ENCODE data around the gene LRRC4.

Gene LRRC4

DNA sequence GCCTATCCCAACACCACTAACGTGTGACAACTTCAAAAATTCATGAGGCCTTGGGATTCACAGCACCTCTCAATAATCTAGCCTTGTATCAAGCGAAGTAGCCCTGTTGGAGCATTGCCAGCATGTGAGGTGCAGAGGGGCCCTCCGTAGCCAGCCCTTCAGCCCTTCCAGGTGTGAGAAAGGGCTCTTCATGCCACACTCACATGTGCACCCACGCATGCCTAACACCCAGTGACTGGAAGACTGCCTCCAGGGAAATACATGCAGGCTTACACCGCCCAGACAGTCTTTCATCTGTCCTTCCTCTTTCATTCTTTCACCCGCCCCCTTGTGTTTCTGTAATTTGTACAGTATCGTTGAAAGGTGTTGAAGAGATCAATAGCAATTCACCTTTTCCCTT is 26.1 kb downstream of the LRRC4 start:
- no peak for DNase-seq

DNA sequence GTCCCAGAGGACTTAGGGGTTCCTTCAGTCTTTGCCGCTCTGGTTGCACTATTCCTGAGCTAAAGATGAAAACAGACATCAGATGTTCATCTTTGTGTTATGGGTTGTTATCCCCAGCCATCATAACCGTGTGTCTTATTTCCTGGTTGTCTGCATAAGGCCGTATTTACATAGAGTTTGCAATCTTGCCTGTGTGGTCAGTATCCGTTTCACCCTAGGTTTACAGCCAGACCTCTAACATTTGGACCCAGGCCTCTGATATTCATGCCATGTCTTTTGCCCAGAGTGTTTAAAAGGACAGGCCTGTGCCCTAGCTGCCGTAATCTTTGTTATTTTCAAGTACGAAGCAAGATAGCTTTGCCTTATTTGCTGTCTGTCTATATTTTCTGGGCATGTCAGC is 26.6 kb downstream of the LRRC4 start:
- DNase-seq = no peak

DNA sequence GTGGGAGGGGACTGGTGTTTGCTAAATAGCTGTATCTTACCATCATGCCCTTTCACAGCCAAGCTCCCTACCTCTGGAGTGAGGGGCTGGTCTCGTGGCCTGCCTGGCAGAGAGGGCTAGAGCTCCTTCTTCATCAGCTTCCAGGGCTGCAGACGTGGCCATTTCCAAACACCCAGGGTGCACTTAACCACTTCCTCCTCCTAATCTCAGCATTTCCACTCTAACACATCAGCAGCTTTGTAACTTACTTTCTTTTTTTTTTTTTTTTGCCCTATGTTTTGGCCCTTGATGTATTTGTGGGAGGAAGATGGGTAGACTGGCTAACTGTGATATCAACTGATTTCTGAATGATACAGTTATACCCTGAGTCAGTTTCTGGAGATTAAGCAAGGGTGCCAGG is 27.4 kb downstream of the LRRC4 start:
- DNase-seq = no peak

DNA sequence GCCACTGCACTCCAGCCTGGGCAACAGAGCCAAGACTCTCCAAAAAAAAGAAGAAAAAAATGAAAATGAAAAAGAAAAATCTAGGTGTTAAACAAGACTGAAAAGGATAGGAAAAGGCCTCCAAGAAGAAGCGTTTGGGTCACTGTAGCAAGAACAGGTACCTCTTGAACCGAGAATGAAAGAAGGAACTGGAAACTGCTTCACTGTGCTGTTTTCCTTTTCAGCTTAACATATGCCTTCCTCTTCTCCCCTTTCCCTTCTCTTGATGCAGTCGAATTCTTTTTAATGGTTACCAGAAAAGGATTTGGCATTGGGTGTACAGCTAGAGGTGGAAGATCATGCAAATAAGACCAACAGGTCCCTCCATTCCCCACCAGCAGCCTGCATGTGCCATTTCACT is 28.1 kb downstream of the LRRC4 start:
- DNase-seq = no peak

DNA sequence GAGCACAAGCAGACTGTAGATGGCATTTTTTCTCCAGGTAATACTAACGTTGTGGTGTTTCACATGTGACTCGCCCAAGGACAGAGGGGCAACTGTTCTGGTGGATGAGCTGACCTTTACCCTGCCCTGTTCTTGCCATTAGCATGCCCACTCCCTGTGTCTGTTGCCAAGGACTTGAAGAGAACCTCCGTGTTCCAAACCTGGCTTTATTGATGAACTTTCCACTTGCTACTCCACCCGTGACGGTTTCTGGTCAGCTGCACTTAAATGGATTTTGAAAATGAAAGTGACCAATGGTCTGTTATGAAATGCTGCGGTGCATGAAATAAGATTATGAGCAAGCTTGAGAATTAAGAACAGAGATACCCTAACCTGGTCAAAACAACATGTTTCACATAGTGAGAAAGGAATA is 30.4 kb downstream of the LRRC4 start:
- no peak for DNase-seq

DNA sequence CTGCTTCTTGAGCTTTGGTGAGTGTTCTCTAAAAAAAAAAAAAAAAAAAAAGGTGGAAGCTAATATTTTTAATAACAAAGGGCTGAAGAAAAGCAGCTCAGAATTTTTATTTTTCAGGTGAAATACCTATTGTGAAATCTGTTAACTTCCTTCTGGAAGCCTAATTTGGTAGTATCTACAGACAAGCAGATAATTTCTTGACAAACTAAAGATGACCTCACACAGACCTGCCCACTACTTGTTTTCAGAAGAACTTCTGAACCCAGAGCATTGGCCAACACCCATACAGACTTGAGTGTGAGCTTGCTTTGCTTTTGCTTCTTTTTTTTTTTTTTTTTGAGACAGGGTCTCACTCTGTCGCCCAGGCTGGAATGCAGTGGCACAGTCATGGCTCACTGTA is 31.2 kb downstream of the LRRC4 start:
- no peak for DNase-seq

DNA sequence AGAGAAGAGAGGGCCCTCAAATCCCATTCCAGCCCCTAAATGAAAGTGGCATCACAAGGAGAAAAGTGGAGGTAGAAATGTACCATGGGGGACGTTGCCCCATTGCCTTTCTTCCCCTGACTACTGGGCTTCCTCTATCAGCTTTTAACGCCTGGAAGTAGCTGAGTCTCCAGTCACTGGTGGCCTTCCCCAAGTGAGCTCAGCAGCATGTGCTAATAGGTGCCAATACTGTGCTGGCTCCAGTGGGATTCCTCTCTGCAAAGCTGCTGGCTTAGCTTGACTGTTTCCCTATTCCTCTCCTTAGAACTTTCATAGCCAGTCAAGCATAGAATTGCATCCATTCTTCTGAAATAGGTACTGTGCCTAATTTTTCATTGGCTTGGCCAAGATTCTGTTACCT is 32.6 kb downstream of the LRRC4 start:
- DNase-seq = no peak

DNA sequence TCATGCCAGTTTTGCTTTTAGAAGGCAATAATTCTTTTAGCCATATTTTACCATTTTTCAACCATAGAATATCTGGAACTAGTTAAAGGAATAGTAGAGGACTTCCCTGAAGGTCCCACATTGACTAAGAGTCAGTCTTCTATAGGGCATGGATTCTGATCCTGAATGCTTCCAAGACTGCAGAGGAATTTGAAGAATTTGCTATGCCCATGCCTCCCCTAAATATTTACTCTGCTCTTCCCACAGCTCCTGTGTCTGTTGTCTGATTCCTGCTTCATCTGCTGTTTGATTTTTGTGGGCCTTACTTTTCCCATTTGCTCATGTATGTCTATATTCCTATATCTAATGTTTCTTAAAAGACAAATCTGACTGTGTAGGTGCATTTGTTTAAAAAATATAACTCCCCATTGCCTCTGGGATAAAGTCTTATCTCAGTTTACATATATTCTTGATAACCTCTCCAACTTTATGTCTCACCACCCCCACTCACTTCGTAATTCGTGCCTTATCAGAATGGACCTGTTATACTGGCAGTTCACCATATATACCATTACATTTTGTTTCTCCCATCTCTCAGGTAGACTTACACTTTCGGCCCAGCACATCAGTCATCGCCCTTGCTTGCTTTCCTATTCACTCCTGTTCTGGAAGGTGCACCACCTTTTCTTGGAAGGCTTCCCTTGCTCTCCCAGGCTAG is 33.9 kb downstream of the LRRC4 start:
- no peak for DNase-seq

DNA sequence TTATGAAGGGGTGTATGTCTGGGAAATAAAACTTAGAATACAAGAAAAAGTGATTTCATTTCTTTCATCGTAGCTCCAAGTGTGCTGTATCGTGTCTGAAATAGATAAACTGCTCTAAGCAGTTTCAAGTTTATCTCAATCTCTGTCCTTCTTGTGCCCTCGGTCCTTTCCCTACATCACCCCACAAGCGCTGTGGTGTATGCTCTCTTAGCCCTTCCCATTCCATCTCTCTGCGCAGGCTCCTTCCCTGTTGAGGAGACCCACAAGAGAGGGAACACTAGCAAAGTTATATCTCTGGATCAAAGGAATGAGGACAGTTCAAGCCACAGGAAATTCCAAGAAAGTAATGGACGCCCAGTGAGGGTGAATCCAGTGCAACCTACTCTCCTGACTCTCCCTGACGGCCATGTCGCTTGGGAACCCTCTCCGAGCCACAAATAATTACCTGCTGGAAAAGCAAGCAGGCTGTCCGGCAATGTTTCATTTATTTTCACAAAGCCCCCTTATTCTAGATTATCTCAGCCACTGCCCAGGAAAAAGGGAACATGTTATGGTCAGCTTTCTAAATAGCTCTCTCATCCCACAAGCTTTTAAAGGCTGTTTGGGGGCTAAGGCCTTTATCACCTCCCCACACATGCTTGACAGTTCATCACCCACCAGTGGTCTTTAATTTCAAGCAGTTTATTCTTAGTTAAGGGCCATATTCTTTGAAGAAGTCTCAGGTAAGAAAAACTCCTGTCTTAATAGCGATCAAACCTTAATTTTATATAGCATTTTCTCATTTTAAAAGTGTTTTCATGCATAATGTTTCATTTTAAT is 34.8 kb downstream of the LRRC4 start:
- no peak for DNase-seq

DNA sequence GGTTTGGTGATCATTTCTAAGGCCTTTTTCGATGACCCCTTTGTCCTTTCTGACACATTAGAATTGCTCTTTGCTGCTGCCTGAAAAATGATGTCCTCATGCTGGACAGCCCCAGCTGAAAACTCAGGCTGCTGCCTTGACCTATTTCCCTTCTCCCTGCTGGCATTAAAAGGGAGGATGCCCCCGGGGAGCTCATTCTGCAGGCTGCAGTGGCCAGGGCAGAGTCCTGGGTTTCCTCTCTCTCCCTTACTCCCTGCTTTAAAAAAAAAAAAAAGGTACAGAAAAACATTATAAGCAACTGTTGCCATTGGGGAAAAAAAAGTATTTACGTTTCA is 35.4 kb downstream of the LRRC4 start:
- DNase-seq = no peak

DNA sequence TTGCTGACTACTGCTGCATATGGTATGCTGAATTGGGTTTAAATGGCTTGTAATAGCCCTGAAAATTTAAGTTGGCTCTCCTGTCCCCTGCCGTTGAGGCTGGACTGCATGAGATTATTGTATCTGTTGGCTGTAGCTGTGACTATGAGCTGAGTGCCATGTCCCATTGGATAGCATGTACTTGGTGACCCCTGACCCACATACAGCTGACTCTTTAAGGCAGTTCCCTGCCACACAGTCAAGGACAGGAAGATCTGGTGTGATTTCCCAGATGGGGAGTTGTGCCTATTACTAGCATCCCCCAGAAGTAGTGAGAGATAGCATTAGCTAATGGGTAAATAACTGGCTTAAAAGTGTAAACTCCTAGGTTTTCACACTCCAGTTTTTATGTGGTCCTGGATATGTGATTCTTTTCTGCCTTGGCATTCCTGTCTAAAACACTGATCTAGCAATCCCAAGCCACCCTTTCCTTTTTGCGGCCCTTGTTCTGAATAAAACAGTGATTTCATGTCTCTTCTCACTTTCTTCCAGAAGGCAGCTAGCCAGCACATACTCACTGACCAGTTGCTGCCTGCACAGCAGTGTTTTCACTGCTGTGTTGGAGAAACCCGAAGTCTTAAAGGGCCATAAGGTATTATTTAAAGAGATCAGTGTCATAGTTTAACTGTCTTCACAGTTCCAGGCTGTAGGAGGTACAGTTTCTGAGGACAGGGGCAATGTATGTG is 35.9 kb downstream of the LRRC4 start:
- DNase-seq = no peak

DNA sequence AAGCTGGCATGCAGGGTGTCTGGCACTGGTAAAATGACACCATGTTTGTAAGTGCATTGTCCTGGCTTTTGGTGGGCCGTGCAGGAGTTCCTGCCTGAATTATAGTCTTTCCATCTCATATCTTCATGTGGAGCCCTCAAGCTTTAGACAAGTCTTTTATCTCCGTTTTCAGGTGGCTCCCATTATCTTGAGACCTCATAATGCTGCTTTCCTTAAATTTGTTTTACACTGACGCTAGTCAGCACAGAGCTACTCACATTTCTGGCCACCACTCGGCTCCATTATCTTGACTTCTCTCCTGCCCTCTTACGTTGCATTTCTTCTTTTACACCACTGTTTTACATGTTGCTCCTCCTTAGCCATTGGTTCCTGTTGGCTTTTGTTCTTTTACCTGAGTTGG is 37.2 kb downstream of the LRRC4 start:
- no peak for DNase-seq

DNA sequence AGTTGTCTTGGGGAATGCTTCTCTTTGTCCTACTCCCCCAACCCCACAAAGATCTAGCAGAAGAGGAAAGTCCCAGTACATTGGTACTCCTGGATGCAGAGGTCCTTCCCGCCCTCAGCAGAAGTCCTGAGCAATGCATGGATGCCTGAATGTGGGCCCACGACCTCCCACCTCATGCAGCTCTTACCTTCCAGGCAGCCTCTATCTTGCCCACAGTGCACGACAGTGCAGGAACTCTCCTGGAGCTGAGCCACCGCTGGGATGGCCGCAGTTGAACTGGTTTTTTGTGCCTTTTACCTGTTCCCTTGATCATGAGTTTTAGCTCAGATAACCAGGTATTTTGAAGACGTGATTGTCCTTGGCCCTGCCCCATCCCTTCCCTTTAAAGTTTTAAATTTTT is 37.9 kb downstream of the LRRC4 start:
- DNase-seq = no peak

DNA sequence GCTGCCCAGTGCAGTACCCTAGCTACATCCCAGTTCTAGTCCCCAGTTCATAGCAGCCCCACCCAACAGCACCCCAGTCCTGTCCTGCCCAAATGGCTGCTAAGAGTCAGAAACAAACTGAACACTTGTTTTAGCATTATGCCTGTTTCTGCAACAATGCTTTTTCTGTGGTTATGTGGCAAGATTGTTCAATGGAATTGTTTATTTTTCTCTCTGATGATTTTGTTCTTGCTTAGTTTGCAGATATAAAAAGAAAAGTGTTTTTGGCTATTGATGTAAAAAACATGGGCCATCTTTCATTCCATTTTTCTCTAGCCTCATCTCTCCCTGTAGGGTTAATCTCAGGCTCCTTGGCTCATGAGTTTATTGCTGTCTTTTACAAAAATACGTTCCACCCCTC is 42.5 kb downstream of the LRRC4 start:
- DNase-seq = no peak

DNA sequence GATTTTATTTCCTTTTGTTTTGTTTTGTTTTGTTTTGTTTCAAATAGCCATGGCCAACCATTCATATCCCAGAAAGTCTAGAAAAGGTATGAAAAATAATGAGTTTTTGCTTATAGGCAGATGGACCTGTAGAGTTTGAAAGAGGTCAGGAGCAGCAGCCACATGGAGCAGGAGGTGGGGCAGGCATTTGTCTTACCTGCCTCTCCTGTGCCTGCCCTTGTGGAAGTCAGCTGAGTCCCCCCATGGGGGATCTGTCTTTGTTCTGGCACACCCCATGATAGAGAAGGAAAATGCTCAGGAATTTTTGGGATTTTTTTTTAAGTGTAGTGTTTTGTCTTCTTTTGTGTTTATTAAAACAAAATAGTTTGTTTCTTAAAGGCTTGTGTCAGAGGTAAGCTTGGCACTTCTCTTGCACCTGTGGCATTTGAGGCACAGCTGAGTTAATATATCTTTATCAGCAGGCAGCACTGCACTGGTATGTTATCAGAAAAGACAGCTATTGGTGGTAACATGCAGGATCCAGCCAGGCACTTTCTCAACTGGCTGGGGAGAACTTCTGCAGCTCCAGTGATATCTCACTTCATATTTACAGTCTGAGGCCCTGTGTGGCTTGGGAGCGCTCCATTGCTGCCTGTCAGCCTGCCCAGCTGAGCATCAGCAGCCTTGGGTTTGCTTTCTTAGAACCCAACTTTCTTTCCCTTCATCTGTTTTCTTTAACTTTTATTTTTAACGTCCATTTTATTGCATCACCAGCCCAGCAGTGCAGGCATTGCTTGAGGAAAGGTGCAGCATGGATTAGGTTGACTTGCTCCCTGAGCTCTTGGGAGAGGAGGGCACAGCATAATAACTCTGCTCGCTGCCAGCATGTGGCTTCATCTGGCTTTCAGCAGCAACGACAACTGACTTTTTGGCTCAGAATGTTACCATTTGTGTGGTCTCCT is 44.4 kb downstream of the LRRC4 start:
- DNase-seq = no peak

DNA sequence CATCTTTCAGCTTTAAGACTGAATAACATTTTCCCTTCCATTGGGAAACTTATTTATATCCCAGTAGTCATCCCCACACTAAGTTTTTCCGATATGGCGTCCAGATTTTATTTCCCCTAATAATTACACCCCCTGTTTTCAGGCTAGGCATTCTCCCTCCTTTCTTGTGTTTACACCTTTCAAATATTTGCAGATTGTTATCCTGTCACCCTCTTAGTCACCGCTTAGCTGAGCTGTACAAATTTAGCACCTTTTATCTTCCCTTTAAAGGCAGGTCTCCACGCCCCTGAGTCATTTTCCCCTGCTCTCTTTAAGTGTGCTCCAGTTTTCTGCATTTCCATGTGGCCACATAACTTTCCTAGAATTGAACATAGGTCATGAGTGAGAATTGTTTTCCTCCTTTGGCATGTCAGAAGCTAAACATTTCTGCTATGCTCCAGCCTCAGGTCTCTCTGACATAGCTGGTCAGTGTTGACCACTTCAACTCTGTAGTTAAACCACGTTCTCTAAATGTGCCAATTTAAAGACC is 47.4 kb downstream of the LRRC4 start:
- DNase-seq = no peak

DNA sequence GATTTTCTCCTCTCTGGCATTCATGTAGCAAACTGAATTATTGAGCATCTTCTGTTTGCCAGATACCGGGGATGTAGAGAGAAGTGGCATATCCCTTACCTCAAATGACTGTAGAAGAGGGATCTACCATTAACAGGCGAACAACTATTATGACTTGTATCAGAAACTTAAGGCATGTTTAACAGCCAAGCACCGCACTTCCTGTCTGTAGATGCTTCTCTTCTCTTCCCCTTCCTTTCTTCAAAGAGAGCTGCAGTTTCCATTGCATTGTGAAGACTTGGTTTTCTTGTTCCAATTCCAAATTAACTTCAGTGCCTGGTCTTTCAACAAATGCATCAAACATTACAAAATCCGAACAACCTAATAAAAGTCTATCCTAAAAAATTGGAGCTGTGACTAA is 49.3 kb downstream of the LRRC4 start:
- no peak for DNase-seq

DNA sequence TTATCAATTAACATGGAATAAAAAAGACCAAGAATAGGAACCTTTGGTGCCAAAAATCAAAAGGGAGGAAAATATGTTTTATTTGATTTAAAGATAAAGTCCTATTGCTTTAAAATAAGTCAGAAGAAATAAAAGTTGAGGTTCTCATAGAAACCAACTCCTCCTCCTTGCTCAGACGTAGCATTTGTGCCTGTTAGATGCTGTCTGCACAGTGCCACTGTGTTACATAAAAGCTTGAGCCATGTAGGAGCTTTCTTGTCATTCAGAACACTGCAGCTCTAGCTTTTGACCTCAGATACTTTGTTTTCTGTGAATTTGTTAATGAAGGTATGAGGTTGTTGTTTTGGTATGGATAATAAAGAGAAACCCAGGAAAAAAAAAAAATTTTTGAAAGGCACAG is 50.3 kb downstream of the LRRC4 start:
- no peak for DNase-seq

DNA sequence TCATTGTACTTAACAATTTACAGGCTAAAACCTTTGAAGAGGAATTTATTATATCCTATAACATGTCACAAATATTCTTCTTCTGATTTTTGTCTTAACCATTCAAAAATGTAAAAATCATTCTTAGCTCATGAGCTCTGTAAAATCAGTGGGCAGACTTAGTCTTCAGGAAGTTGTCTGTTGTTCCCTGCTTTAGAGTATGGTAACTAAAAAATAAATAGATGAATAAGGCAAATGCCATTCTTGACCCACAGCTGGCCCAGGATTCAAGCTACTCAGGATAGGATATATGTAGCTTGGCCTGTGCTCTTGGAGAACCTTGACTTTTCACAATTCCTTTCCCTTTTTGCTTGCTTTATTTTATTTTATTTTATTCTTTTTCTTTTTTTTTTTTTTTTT is 51.5 kb downstream of the LRRC4 start:
- no peak for DNase-seq

DNA sequence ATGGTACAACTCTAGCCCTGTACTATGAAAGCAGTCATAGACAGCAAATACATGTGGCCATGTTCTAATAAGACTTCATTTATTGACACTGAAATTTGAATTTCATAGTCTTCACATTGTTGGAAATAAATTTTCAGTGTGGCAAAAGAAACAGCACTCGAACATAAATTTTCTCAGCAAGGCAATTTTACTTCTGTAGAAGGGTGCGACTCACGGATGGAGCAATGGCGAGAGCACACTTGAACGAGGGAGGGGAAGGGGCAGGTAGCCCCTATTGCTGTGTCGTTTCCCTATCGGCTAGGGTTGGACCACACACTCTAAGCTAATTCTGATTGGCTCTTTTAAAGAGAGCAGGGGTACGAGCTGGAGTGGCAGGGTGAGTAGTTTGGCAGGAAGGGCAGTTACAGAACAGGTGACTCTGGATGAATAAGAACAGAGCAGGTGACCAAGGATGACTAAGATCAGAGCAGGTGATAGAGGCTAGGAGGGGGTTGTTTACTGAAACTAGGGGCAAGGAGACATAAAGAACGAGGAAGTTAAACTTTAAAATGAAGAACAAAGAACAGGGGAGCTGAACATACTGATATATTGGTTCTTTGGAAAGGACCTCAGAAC is 52.0 kb downstream of the LRRC4 start:
- no peak for DNase-seq

DNA sequence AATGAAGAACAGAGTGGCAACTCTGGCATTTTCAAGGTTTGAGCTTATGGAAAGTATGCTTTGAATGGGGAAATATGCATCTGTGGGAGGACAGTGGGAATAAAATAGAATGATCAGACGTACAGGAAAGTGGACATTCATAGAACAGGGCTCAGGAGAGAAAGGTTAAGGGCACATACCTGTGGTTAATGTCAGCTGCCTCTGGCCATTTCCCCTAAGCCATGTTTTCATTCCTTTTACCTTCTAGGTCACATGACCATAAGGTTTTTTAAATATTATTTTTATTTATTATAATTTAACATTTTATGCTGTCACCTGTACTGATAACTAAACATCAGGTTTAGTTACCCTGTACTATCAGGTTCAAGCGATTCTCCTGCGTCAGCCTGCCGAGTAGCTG is 52.8 kb downstream of the LRRC4 start:
- DNase-seq = no peak
